ENCODE measurements around the gene IL27RA. TPM values are rescaled to one million over a fixed set of nuclear protein-coding genes. Genes with fewer than 3 reads are reported as not detected.

IL27RA gene
- total and polyA plus RNA-seq, 2 of the 4 experiments (the other 2 are of a cell fraction), result 2.9 to 5.1 TPM

GRCh38 chr19:13999085-13999484, 32.5 kb upstream of the IL27RA start:
- dilution Hi-C loops (cut with HindIII; ENCODE audit: low sequenced_read_pairs, unreplicated experiment) (no loop called here), in situ Hi-C loops (cut with MboI; ENCODE audit: low sequenced_read_pairs) (no loop called here), intact Hi-C loops (cut with micrococcal nuclease) (no loop called here)
- H2AFZ ChIP-seq (replicated peaks; ENCODE audit: low read length, poor library complexity), result no peak overlapping the region
- no CpG with 5 or more reads among the region's 3 CpGs for WGBS, 2 experiments (ENCODE audit: extremely low coverage in 2 of 2, insufficient read length in 1 of 2)
- H3K4ac ChIP-seq (ENCODE audit: low read depth, low read length), result no peak overlapping the region
- BruUV-seq (replicated peaks), result no TSS peak
- H2BK5ac ChIP-seq (ENCODE audit: low read depth, low read length, poor library complexity, severe bottlenecking), result no peak overlapping the region
- no peak overlapping the region for H3K56ac ChIP-seq (ENCODE audit: extremely low read depth, insufficient read depth, low read length)
- H3K9ac ChIP-seq (ENCODE audit: low read depth, low read length), result no peak overlapping the region
- ATAC-seq (ENCODE audit: low read depth) (no peak), DNase-seq (no peak)
- CTCF ChIA-PET, result no interaction called here
- no peak overlapping the region for H2BK20ac ChIP-seq (ENCODE audit: low read depth, low read length)
- H3K79me1 ChIP-seq (ENCODE audit: low read depth in 1 of 2, low read length in 2 of 2), result peaks cover 16 to 57% of the 10 kb centered on the region in 2 experiments
- H2BK120ac ChIP-seq (ENCODE audit: low read depth, low read length), result no peak overlapping the region
- TF ChIP-seq MAFK (IDR thresholded peaks at IDR 0.05; ENCODE audit: low read depth, low read length) (no peak), CTCF (conservative IDR thresholded peaks at IDR 0.05; ENCODE audit: low read depth, low read length) (no peak), NFE2L2 (IDR thresholded peaks at IDR 0.05; ENCODE audit: low read depth, low read length) (no peak), CEBPB (IDR thresholded peaks at IDR 0.05; ENCODE audit: low read depth, low read length) (no peak), SMC3 (IDR thresholded peaks at IDR 0.05; ENCODE audit: low read depth, low read length) (no peak), FOS (IDR thresholded peaks at IDR 0.05; ENCODE audit: low read depth, low read length) (no peak), BHLHE40 (IDR thresholded peaks at IDR 0.05; ENCODE audit: low read depth, low read length) (no peak), RFX5 (IDR thresholded peaks at IDR 0.05; ENCODE audit: low read depth, low read length) (no peak), RAD21 (IDR thresholded peaks at IDR 0.05; ENCODE audit: low read length) (no peak)
- peaks cover 10% of the 10 kb centered on the region for H3K9me3 ChIP-seq (ENCODE audit: control insufficient read depth, insufficient read depth, low read length)
- peaks cover 5% of the 10 kb centered on the region for H3K36me3 ChIP-seq (ENCODE audit: control insufficient read depth, insufficient read depth, low read length)
- H2BK15ac ChIP-seq (ENCODE audit: low read depth, low read length), result no peak overlapping the region
- POLR2A ChIA-PET (ENCODE audit: unreplicated experiment), result no interaction called here
- H3K27ac ChIP-seq (ENCODE audit: insufficient read depth, low read length), result no peak overlapping the region
- no peaks in the 10 kb centered on the region for H3K4me1 ChIP-seq (ENCODE audit: control insufficient read depth, insufficient read depth, low read length)
- no peak overlapping the region for H3K18ac ChIP-seq (ENCODE audit: low read depth, low read length)
- H4K20me1 ChIP-seq (ENCODE audit: insufficient read depth, low read length), result peaks cover 5% of the 10 kb centered on the region; the same call in 1 of the 2 replicates
- H3K27me3 ChIP-seq (ENCODE audit: control insufficient read depth, insufficient read depth, low read length), result no peaks in the 10 kb centered on the region
- H3K9me1 ChIP-seq (ENCODE audit: insufficient read depth, low read length), result no peaks in the 10 kb centered on the region
- H3K23ac ChIP-seq (ENCODE audit: low read depth, low read length), result no peak overlapping the region
- H4K5ac ChIP-seq (ENCODE audit: low read depth, low read length), result no peak overlapping the region
- no peak overlapping the region for H4K91ac ChIP-seq (ENCODE audit: insufficient read depth, low read depth, low read length)
- H2AK5ac ChIP-seq (ENCODE audit: low read depth, low read length), result no peak overlapping the region
- H3K14ac ChIP-seq (replicated peaks; ENCODE audit: low read depth, low read length), result no peak overlapping the region
- H4K8ac ChIP-seq (ENCODE audit: low read depth in 2 of 2, low read length in 2 of 2), result no peak overlapping the region
- no peak overlapping the region for H2AK9ac ChIP-seq (replicated peaks; ENCODE audit: low read depth, low read length, poor library complexity)
- no peak overlapping the region for H3K4me2 ChIP-seq (ENCODE audit: low read depth, low read length)
- H3K4me3 ChIP-seq (ENCODE audit: insufficient read depth, low read depth, low read length), result no peak overlapping the region

Measured in IMR-90 (cell line).